ENCODE data around the gene RNF4.
"Not testable (repeated sequence)": the region's sequence is repeated elsewhere in the genome, so short reads cannot be mapped to it uniquely, and the experiment has no call there.

The RNF4 gene

DNA sequence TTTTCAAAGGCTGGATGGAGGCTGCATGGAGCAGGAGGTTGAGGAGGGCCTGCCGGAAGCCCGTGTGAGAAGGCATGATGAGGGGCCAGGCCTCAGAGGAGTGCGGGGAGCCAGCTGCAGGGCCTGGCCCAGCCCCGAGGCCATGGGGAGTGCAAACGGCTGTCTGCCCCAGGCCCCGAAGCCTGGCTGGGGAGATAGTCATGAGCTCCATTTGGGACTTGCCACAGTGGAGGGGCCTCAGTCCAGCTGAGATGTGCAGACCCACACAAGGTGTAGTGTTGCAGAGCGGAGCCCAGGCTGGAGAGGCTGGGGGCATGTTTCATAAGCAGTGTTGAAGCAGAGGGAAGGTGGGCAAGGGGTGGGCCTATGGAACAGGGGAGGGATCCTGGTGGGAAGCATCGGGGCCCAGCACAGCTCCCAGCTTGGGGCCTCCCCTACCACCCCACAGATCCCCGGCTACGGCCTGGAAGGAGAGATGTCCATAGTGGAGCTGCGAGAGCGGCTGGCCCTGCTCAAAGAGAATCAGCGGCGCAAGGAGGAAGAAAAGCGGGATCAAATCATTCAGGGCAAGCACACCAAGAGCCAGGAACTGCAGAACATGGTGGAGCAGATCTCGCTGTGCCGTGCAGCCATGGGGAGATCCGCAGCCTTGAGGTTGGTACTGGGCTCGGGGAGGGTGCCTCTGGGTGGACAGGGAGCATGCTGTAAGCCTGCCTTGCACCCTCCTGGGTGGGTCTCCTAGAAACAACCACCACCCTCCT, 9.1 kb upstream of the RNF4 start:
- no peak for DNase-seq

GRCh38 chr4:2461246-2461960, 7.5 kb upstream of the RNF4 start:
- DNase-seq = no peak

GRCh38 chr4:2462218-2462991, 6.5 kb upstream of the RNF4 start:
- peak; percentile 67 to 69 for DNase-seq

GRCh38 chr4:2462992-2463762, 5.7 kb upstream of the RNF4 start:
- DNase-seq = no peak

DNA sequence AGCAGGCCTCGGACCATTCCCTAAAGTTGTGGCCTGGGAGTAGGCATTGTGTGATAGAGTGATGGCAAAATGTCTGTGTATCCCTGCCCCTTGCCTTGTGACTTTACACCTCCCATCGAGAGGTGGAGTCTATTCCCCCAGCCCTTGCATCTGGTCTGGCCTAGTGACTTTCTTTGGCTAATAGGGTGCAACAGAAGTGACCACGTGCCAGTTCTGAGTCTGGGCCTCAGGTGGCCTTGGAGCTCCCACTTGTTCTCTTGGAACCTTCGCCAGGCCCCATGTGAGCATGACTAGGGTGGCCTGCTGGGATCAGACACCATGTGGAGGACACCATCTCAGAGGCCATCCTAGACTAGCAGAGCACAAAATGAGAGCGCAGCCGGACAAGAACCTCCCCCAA, 3.9 kb upstream of the RNF4 start:
- no peak for DNase-seq

GRCh38 chr4:2465544-2465943, 3.4 kb upstream of the RNF4 start:
- not testable (repeated sequence) for DNase-seq

- peak; percentile 70 to 76 for DNase-seq
These were observed 482 bp downstream of the RNF4 start for GRCh38 chr4:2469192-2469984.

DNA sequence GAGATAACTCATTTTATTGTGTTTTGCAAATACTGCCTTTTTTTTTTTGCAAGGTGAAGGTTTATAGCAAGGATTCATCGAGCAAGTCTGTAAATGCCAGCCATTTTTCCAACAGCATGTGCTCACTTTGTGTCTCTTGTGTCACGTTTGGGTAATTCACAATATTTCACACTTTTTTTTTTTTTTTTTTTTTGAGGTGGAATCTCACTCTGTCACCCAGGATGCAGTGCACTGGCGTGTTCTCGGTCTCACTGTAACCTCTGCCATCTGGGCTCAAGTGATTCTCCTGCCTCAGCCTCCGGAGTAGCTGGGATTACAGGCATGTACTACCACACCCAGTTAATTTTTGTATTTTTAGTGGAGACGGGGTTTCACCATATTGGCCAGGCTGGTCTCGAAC, 1.9 kb downstream of the RNF4 start:
- no peak for DNase-seq

- no peak for DNase-seq
These were observed 3.3 kb downstream of the RNF4 start for GRCh38 chr4:2472187-2472586.

- no peak for DNase-seq
These were observed 9.3 kb downstream of the RNF4 start for GRCh38 chr4:2478229-2478628.

- no peak for DNase-seq
These were observed 11.7 kb downstream of the RNF4 start for GRCh38 chr4:2480649-2481048.

DNA sequence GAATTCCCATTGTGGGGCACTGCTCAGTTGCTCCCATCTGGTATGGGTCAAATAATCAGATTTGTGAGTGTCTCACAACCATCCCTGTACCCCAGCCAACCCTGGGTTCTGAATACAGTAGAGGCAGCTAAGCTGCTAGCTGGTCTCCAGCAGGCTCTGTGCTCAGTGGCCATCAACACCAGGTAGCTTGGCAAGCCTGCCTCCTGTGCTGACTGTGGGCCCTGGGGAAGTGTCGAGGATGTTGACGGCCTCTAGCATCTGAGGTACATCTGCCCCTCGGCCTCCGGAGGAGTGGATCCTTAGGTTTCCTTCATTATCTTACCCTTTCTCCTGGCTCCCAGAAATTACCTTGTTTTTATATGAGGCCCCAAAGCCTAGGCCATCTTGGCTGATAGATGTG, 13.3 kb downstream of the RNF4 start:
- DNase-seq = no peak

GRCh38 chr4:2482693-2483092, 13.8 kb downstream of the RNF4 start:
- DNase-seq = peak in 1 of 2 donors; percentile 30

GRCh38 chr4:2483237-2483636, 14.3 kb downstream of the RNF4 start:
- DNase-seq = no peak

- DNase-seq = no peak
These were observed 15.3 kb downstream of the RNF4 start for GRCh38 chr4:2484185-2484584.

- peak; percentile 71 to 82 for DNase-seq
These were observed 16.1 kb downstream of the RNF4 start for GRCh38 chr4:2484993-2485392.

GRCh38 chr4:2485956-2486355, 17.1 kb downstream of the RNF4 start:
- DNase-seq = no peak

GRCh38 chr4:2486981-2487380, 18.1 kb downstream of the RNF4 start:
- DNase-seq = no peak

DNA sequence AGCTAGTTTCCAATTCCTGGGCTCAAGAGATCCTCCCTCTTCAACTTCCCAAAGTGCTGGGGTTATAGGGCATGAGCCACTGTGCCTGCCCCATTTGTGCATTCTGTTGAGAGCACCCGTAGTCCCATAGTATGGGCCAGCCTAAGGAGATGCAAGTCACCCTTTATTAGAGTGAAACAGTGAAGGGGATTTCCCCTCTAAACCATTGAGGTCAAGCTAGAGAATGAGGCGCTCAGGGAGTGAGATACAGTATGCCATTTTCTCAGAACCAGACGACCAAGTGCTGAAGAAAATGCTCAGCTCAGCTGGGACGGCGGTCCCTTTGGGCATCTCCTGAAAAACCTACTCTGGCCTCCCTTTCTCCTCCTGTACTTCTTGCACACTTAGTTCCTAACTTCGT, 18.7 kb downstream of the RNF4 start:
- DNase-seq = peak in 1 of 2 donors; percentile 32

GRCh38 chr4:2489081-2489805, 20.3 kb downstream of the RNF4 start:
- DNase-seq = no peak

DNA sequence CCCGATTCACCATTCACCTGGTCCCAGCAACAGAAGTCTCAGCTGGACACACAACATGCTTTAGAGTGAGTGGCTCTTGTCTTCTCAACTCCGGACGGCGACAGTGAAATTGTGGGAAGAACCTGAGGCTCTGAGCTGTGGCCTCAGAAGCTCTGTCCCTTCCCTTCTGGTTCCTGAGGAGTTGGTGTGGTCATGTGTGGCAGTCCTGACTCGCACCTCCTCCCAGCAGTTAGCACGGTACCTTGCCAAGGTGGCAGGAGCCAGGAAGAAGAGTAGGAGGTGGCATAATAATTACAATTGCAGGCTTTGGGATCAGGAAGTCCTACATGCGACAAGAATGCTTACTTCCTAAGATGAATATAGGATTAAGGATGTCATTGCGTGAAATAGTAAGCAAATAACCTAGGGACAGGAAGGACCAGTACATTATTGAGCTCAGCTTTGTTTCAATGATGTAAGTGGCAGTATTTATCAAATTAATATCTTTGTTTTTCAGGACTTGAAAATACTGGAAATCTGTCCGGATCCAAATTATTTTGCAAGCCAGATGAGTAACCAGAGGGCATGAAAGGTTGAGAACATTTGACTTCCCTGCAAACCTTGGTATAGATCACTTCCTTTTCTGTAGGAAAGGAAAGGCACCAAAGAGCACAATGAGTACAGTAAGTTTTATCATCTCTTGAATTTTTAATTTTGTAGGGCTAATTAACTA, 21.1 kb downstream of the RNF4 start:
- DNase-seq = no peak

Measured in CD4-positive, alpha-beta T cell treated with Interleukin-4 for 1 hour (primary cell).